Astrocyte (in vitro differentiated cells and primary cell): Measurements from ENCODE around the gene GADL1. TPM values are rescaled to one million over a fixed set of nuclear protein-coding genes. Genes with fewer than 3 reads are reported as not detected.
A peak's percentile ranks its signal among the peaks of the same experiment; 100 is the strongest.

Experiments used
- DNase-seq: peaks from one replicate; pipeline ENCODE4 v3.0.0-alpha.2; 2010; ENCODE audit warnings: low read depth
- FAIRE-seq: peaks from 2 replicates; lab custom pipeline; 2011; peaks lifted over from hg19 to GRCh38; lab: Jason Lieb, UNC
- H2AFZ ChIP-seq: 2 replicates; pipeline ENCODE4 v1.6.0; 2012; ENCODE audit warnings: low read depth, low read length, inconsistent platforms
- H3K27ac ChIP-seq: 2 replicates; pipeline ENCODE4 v1.5.1; 2011; ENCODE audit warnings: low read depth, low read length, inconsistent platforms
- H3K27me3 ChIP-seq: 2 replicates; pipeline ENCODE4 v1.6.0; 2011; ENCODE audit warnings: low read length, inconsistent platforms; ENCODE audit not compliant: insufficient read depth
- H3K36me3 ChIP-seq: 2 replicates; pipeline ENCODE4 v1.5.1; 2011; ENCODE audit warnings: low read length, inconsistent platforms; ENCODE audit not compliant: insufficient read depth
- H3K4me1 ChIP-seq: 2 replicates; pipeline ENCODE4 v1.5.1; 2011; ENCODE audit warnings: low read length, inconsistent platforms; ENCODE audit not compliant: insufficient read depth
- H3K4me2 ChIP-seq: 2 replicates; pipeline ENCODE4 v1.6.0; 2012; ENCODE audit warnings: low read length, inconsistent platforms
- H3K4me3 ChIP-seq: 2 replicates; pipeline ENCODE4 v1.5.1; 2011; ENCODE audit warnings: low read depth, mild to moderate bottlenecking, low read length, inconsistent platforms; ENCODE audit not compliant: insufficient read depth
- H3K79me2 ChIP-seq: 2 replicates; pipeline ENCODE4 v1.6.0; 2012; ENCODE audit warnings: mild to moderate bottlenecking, low read length, inconsistent platforms; ENCODE audit not compliant: insufficient read depth
- H3K9ac ChIP-seq: 2 replicates; pipeline ENCODE4 v1.6.0; 2012; ENCODE audit warnings: mild to moderate bottlenecking, low read length, inconsistent platforms
- H3K9me3 ChIP-seq: 2 replicates; pipeline ENCODE4 v1.5.1; 2012; ENCODE audit warnings: low read depth, mild to moderate bottlenecking, low read length, inconsistent platforms; ENCODE audit not compliant: insufficient read depth
- H4K20me1 ChIP-seq: 2 replicates; pipeline ENCODE4 v1.6.0; 2012; ENCODE audit warnings: low read length, inconsistent platforms; ENCODE audit not compliant: insufficient read depth
- H3K27ac Mint-ChIP-seq: one replicate; pipeline ENCODE4 v1.8.0; 2021; ENCODE audit warnings: mild to moderate bottlenecking, mixed read lengths; ENCODE audit not compliant: unreplicated experiment
- H3K27me3 Mint-ChIP-seq: one replicate; pipeline ENCODE4 v1.8.0; 2021; ENCODE audit warnings: low read depth, mixed read lengths; ENCODE audit not compliant: unreplicated experiment
- H3K36me3 Mint-ChIP-seq: one replicate; pipeline ENCODE4 v1.8.0; 2021; ENCODE audit warnings: low read depth, mixed read lengths; ENCODE audit not compliant: unreplicated experiment
- H3K4me1 Mint-ChIP-seq: one replicate; pipeline ENCODE4 v1.8.0; 2021; ENCODE audit warnings: low read depth, mixed read lengths; ENCODE audit not compliant: unreplicated experiment
- H3K4me3 Mint-ChIP-seq: one replicate; pipeline ENCODE4 v1.8.0; 2021; ENCODE audit warnings: mild to moderate bottlenecking, moderate library complexity, mixed read lengths; ENCODE audit not compliant: unreplicated experiment
- H3K9me3 Mint-ChIP-seq: one replicate; pipeline ENCODE4 v1.8.0; 2021; ENCODE audit warnings: mild to moderate bottlenecking, mixed read lengths; ENCODE audit not compliant: unreplicated experiment
- EZH2 ChIP-seq: IDR thresholded peaks from 2 replicates; pipeline ENCODE4 v1.6.1; 2012; ENCODE audit warnings: mild to moderate bottlenecking, low read length, inconsistent platforms; ENCODE audit not compliant: insufficient read depth
- total RNA-seq: library from RNA; stranded (reverse); gene quantifications from 2 replicates; pipeline ENCODE4 v1.2.1, GENCODE V29; 2021
- TF ChIP-seq, protein P1 (sequence below): IDR thresholded peaks from 2 replicates; pipeline ENCODE4 v1.5.1; 2011; ENCODE audit warnings: low read depth, mild to moderate bottlenecking, inconsistent platforms, low read length, moderate library complexity; ENCODE audit not compliant: insufficient read depth

Gene GADL1
- total RNA-seq, 1 donor from 2014 or later: 0.09 TPM

DNA sequence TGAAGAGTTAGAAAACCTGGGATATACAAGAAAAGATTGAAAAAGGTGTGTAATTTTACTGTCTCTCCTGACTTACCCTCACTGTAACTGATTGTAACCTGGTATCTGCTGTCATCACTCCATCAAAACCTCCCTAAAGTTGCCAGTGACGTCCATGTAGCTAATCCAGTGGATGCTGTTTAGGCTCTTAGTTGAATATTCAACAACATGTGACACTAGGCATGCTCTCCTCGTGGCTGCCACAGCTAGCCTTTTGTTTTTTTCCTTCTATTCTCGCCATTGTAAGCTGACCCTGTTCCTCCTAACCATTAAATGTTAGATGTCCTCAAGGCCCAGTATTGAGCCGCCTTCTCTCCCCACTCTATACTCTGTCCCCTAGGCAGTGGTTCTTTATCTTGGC lies 41.6 kb downstream of the GADL1 start:
- Histone ChIP-seq H3K79me2 (no peaks in the 10 kb centered on the region), H3K9ac (no peak overlapping the region), H3K27ac (no peak overlapping the region), H3K4me2 (no peak overlapping the region), H3K27me3 (no peaks in the 10 kb centered on the region), H4K20me1 (no peaks in the 10 kb centered on the region), H3K4me1 (no peaks in the 10 kb centered on the region), H3K4me3 (no peak overlapping the region), H3K9me3 (no peaks in the 10 kb centered on the region), H2AFZ (no peak overlapping the region), H3K36me3 (no peaks in the 10 kb centered on the region)
- no peak for FAIRE-seq
- H3K4me3 Mint-ChIP-seq: no peak overlapping the region
- no peak for DNase-seq
- H3K27me3 Mint-ChIP-seq: peaks cover 11% of the 10 kb centered on the region
- H3K4me1 Mint-ChIP-seq: peaks cover 8% of the 10 kb centered on the region
- H3K27ac Mint-ChIP-seq: no peak overlapping the region
- H3K36me3 Mint-ChIP-seq: no peaks in the 10 kb centered on the region
- H3K9me3 Mint-ChIP-seq: no peaks in the 10 kb centered on the region
- TF ChIP-seq, protein P1, sequence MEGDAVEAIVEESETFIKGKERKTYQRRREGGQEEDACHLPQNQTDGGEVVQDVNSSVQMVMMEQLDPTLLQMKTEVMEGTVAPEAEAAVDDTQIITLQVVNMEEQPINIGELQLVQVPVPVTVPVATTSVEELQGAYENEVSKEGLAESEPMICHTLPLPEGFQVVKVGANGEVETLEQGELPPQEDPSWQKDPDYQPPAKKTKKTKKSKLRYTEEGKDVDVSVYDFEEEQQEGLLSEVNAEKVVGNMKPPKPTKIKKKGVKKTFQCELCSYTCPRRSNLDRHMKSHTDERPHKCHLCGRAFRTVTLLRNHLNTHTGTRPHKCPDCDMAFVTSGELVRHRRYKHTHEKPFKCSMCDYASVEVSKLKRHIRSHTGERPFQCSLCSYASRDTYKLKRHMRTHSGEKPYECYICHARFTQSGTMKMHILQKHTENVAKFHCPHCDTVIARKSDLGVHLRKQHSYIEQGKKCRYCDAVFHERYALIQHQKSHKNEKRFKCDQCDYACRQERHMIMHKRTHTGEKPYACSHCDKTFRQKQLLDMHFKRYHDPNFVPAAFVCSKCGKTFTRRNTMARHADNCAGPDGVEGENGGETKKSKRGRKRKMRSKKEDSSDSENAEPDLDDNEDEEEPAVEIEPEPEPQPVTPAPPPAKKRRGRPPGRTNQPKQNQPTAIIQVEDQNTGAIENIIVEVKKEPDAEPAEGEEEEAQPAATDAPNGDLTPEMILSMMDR: no peak

DNA sequence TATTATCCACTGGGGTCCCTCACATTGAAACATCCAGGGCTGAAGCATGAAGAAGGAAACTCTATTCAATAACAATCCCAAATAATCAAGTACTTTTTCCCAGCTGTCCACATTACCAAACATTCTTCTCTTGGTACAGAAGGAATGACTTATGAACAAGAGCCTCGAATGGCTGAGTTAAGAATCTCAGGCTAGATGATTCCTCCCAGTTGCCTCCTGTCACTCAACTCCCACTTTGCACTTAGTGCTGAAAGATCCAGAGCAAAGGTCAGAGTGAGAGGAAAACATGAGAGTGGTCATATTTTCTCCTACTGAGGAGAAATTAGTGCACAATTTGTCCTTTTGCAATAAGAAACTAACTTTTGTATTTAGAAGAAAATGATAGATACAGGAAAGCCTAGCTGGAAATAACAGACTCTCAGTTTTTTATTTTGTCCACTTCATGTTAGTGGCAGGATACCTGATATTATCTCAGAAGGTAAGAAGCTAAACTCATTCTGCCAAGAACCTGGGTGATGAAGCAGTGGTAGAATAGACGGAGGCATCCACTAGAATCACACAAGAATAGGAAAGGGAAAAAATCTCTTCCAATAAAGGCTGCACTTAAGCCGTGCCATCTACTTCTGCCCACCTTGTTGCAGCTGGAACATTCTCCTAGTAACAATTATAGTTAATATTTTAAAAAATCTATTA lies 46.2 kb downstream of the GADL1 start:
- no peak overlapping the region for H2AFZ ChIP-seq
- H3K27me3 Mint-ChIP-seq: peaks cover 12% of the 10 kb centered on the region
- H3K27ac Mint-ChIP-seq: peak overlapping the region; percentile 26
- no peak overlapping the region for H3K27ac ChIP-seq
- no peak overlapping the region for H3K9ac ChIP-seq
- no peak for FAIRE-seq
- no peak for DNase-seq
- no peaks in the 10 kb centered on the region for H3K36me3 ChIP-seq
- H3K9me3 ChIP-seq: no peaks in the 10 kb centered on the region
- no peak for TF ChIP-seq EZH2
- TF ChIP-seq, protein P1: no peak
- no peak overlapping the region for H3K4me3 Mint-ChIP-seq
- H3K4me1 Mint-ChIP-seq: peaks cover 10% of the 10 kb centered on the region
- H3K4me1 ChIP-seq: no peaks in the 10 kb centered on the region
- no peaks in the 10 kb centered on the region for H3K9me3 Mint-ChIP-seq
- no peaks in the 10 kb centered on the region for H4K20me1 ChIP-seq
- no peak overlapping the region for H3K4me3 ChIP-seq
- no peaks in the 10 kb centered on the region for H3K36me3 Mint-ChIP-seq
- H3K79me2 ChIP-seq: no peaks in the 10 kb centered on the region
- no peak overlapping the region for H3K4me2 ChIP-seq
- H3K27me3 ChIP-seq: no peaks in the 10 kb centered on the region

DNA sequence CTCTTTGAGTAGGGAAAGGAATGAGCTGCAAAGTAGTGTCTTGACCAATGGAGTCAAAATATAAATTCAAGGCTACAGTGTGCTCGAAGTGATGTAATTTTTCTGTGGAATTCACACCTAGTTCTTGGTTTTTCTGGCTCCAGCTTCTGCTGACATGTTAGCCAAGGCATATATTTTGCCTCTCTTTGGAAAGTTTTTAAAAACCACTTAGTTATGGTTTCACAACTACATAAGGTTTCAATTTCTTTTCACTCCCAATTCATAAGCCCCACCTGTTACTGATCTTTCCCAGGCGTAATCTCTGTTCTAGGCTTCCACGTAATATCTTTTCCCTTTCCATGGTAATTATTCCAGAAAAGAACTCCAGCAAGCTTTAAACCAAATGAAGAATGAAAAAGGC lies 46.9 kb downstream of the GADL1 start:
- H3K4me2 ChIP-seq: no peak overlapping the region
- no peaks in the 10 kb centered on the region for H3K79me2 ChIP-seq
- Mint-ChIP-seq H3K36me3 (no peaks in the 10 kb centered on the region), H3K27ac (peak overlapping the region; percentile 26), H3K27me3 (peaks cover 12% of the 10 kb centered on the region), H3K4me3 (no peak overlapping the region), H3K9me3 (no peaks in the 10 kb centered on the region), H3K4me1 (peaks cover 10% of the 10 kb centered on the region)
- H3K4me3 ChIP-seq: no peak overlapping the region
- H3K27me3 ChIP-seq: no peaks in the 10 kb centered on the region
- H4K20me1 ChIP-seq: no peaks in the 10 kb centered on the region
- no peak overlapping the region for H3K27ac ChIP-seq
- FAIRE-seq (no peak), DNase-seq (no peak)
- H3K36me3 ChIP-seq: no peaks in the 10 kb centered on the region
- H3K4me1 ChIP-seq: no peaks in the 10 kb centered on the region
- no peak overlapping the region for H3K9ac ChIP-seq
- TF ChIP-seq EZH2: no peak
- TF ChIP-seq, protein P1: no peak
- no peaks in the 10 kb centered on the region for H3K9me3 ChIP-seq
- no peak overlapping the region for H2AFZ ChIP-seq
